IPS DF 6.9 (cell line): Measurements from ENCODE around the gene SPATA16.

Experiments
- DNase-seq: peaks from one replicate; pipeline ENCODE4 v3.0.0-alpha.2; 2013; ENCODE audit warnings: low read depth, low spot score
- H3K27ac ChIP-seq: one replicate; pipeline ENCODE4 v1.5.1; 2013; ENCODE audit warnings: low read length, control low read depth
- H3K27me3 ChIP-seq: 2 replicates; pipeline ENCODE4 v1.6.1; 2013; ENCODE audit warnings: mild to moderate bottlenecking, low read length; ENCODE audit not compliant: control insufficient read depth, insufficient read depth
- H3K36me3 ChIP-seq: 2 replicates; pipeline ENCODE4 v1.6.1; 2013; ENCODE audit warnings: low read length; ENCODE audit not compliant: control insufficient read depth, insufficient read depth
- H3K4me1 ChIP-seq: 2 replicates; pipeline ENCODE4 v1.6.1; 2013; ENCODE audit warnings: low read length; ENCODE audit not compliant: control insufficient read depth, insufficient read depth
- H3K4me3 ChIP-seq: 2 replicates; pipeline ENCODE4 v1.5.1; 2013; ENCODE audit warnings: mild to moderate bottlenecking, low read length
- H3K9me3 ChIP-seq: 2 replicates; pipeline ENCODE4 v1.6.1; 2013; ENCODE audit warnings: low read length, inconsistent platforms; ENCODE audit not compliant: control insufficient read depth, insufficient read depth
- WGBS: extraction: QIAGEN DNeasy Blood & Tissue Kit; methylation state at CpG from one replicate; pipeline ENCODE4 v1.1.7; 2013; ENCODE audit warnings: mixed read lengths, missing lambda C conversion rate; ENCODE audit not compliant: insufficient read length, insufficient coverage; 5-methylcytosine and 5-hydroxymethylcytosine counted together

The SPATA16 gene

DNA sequence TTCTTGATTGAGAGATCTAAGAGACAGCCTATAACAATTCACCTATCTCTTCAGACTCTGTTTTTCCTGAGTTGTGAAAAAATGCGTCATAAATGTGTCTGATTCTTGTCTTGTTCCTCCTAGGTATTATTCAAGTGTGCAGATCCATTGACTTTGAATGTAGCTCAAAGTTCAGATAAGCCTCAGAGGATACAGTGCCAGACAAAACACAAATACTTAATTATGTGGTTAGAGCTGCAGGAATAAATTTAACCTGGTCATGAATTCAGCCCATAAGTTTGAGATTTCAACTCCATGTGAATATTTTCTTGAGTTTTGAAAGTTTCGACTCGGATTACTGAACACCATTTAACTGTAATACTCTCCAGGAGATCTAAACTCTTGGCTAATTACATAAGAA lies 216.5 kb downstream of the SPATA16 start:
- no peaks in the 10 kb centered on the region for H3K27me3 ChIP-seq
- no CpG with 5 or more reads among the region's 3 CpGs for WGBS
- H3K36me3 ChIP-seq, result no peaks in the 10 kb centered on the region
- no peaks in the 10 kb centered on the region for H3K4me1 ChIP-seq
- no peak overlapping the region for H3K27ac ChIP-seq
- no peaks in the 10 kb centered on the region for H3K9me3 ChIP-seq
- H3K4me3 ChIP-seq, result no peak overlapping the region
- DNase-seq, result no peak

GRCh38 chr3:172919297-172919683 lies 221.7 kb downstream of the SPATA16 start:
- H3K27me3 ChIP-seq, result no peaks in the 10 kb centered on the region
- H3K4me3 ChIP-seq, result no peak overlapping the region
- no CpG with 5 or more reads among the region's 2 CpGs for WGBS

DNA sequence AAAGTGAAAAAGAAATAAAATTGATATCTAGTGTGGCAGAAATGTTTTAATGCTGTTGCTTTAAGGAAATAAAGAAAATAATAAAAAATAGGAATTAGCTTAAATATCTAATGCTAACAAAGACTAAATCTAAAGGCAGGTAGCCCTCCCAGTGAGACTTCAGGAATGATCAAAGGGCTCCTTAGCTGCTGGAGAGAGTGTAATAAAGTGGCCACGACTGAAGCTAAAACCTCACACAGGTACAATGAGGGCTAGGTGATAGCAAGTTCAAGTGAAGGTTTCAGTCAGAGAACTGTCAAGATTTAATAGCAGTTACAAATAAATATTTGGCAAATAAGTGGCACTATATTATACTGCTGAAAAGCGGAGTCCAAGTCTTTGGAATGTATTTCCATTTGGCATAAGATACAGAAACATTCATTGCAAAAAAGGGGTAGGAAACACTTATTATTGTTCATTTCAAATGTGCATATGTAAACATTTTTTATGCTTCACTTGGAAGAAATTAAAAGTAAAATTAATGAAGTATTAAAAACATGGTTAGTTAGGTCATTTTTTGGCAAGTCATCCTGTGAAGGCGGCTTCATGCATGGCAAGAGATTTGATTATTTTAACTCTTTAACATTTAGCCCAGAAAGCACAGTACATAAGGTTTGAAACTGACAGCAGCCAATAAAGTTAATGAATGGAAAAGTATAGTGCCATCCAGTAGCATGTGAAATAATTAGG lies 222.3 kb downstream of the SPATA16 start:
- no peaks in the 10 kb centered on the region for H3K4me1 ChIP-seq
- H3K27ac ChIP-seq, result no peak overlapping the region
- no peak overlapping the region for H3K4me3 ChIP-seq
- no peak for DNase-seq
- no peaks in the 10 kb centered on the region for H3K27me3 ChIP-seq
- H3K9me3 ChIP-seq, result no peaks in the 10 kb centered on the region
- no peaks in the 10 kb centered on the region for H3K36me3 ChIP-seq
- no CpG with 5 or more reads among the region's 3 CpGs for WGBS

More at GRCh38 chr3:172919297-172919683, 221.7 kb downstream of the SPATA16 start:
- H3K9me3 ChIP-seq, result no peaks in the 10 kb centered on the region
- DNase-seq, result no peak
- no peaks in the 10 kb centered on the region for H3K4me1 ChIP-seq
- H3K27ac ChIP-seq, result no peak overlapping the region
- no peaks in the 10 kb centered on the region for H3K36me3 ChIP-seq

DNA sequence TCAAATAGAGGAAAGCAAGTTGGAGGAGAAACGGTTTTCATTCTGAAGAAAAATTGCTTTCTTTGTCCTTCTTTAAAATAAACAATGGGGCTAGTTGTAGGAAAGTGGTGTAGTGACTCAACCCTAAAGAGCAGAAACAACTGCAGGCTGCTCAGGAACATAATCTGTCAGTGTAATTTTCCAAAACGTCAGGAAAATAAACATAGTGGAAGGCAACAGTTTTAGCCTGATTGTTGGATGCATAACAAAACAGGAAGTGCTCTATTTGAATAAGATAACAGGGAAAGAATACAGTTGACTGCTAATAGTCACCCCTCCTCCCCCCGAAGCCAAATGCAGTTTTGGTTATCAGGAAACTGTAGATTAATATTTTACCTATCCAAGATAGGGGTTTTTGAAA lies 222.9 kb downstream of the SPATA16 start:
- no peak overlapping the region for H3K4me3 ChIP-seq
- no peaks in the 10 kb centered on the region for H3K36me3 ChIP-seq
- no CpG with 5 or more reads among the region's 3 CpGs for WGBS
- no peak overlapping the region for H3K27ac ChIP-seq
- H3K27me3 ChIP-seq, result no peaks in the 10 kb centered on the region
- no peaks in the 10 kb centered on the region for H3K4me1 ChIP-seq
- no peak for DNase-seq
- H3K9me3 ChIP-seq, result no peaks in the 10 kb centered on the region

DNA sequence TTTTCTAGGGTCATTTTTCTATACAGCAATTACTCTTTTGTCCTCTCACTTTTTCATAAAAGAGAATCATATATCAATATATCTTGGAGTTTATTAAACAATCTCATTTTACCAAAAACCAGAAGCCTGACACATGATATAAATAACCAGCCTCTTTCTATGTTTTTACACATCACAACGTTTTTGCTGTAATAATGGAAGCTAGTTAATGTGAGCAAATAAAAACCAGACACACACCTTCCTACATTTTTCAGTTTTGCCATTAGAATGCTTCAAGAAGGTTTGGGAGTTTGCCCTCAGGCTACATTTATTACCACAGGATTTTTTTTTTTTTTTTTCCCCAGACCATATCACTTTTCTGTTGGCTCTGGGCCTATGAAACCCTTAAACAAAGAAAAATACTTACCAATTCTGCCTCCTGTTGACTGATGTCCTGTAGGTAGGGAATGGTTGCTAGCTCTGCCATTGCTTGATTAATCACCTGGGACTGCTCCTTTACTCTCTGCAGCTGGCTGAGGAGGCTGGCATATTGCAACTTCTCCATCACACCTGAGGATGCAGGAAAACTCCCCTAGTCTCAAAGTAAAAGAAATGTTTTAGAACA lies 225.0 kb downstream of the SPATA16 start:
- WGBS, result no CpG with 5 or more reads among the region's 1 CpG
- H3K27me3 ChIP-seq, result no peaks in the 10 kb centered on the region
- no peaks in the 10 kb centered on the region for H3K9me3 ChIP-seq
- no peak overlapping the region for H3K27ac ChIP-seq
- no peaks in the 10 kb centered on the region for H3K4me1 ChIP-seq
- no peak for DNase-seq
- no peaks in the 10 kb centered on the region for H3K36me3 ChIP-seq
- H3K4me3 ChIP-seq, result no peak overlapping the region

DNA sequence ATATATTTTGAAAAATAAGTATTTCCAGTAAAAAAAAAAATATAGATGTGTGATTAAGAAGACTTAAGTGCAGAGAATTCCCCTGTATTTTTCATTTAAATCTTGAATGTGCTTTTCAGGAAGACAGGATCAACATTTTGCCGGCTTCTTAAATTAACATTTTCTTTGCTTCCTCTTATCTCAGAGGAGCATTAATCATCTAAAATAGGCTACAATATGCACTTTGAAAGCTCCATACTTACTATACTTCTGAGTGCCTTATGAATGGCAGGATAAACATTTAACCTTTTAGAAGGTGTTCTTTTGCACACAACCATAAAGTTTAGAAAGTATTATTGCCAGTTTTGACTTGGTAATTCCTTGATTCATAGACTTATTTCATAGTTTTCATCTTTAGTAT lies 226.2 kb downstream of the SPATA16 start:
- Histone ChIP-seq H3K9me3 (no peaks in the 10 kb centered on the region), H3K36me3 (no peaks in the 10 kb centered on the region)
- no CpG with 5 or more reads among the region's 1 CpG for WGBS

DNA sequence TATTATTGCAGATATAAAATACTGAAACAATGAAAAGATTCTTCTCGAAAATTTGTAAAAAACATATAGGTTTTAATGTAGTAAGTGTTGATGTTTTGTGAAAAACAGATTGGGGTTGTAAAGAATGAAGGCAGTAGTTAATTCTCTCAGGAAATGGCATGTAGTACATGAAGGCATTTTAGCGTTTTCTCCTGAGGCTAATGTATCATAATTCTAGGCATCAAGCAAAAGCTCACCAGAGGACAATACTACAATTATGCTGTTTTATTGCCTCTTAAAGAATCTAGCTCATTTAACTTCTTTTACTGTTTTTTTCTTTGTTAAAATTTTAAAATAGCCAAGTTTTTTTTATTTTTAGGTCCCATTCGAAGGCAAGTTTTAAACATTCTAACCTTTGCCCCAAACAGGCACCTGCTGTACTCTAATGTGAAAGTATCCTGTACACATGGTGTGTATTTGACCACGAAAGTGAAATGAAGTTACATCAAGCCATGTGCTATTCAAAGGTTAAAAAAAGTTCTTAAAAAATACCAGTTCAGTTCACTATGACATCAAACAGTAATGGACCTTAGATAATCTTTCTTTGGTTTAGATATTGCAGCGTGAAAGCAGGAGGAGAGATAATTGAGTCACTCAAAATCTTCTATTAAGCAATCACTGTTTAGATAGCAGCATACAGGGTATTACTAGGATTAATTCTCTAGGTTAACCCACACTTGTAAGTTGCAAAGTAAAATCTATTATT lies 227.0 kb downstream of the SPATA16 start:
- DNase-seq, result no peak

More for the DNA sequence above, 226.2 kb downstream of the SPATA16 start:
- H3K4me3 ChIP-seq, result no peak overlapping the region
- H3K27me3 ChIP-seq, result no peaks in the 10 kb centered on the region
- DNase-seq, result no peak
- no peaks in the 10 kb centered on the region for H3K4me1 ChIP-seq
- no peak overlapping the region for H3K27ac ChIP-seq

GRCh38 chr3:172911142-172911541 lies 229.9 kb downstream of the SPATA16 start:
- Histone ChIP-seq H3K27ac (no peak overlapping the region), H3K36me3 (no peaks in the 10 kb centered on the region), H3K9me3 (no peaks in the 10 kb centered on the region), H3K27me3 (no peaks in the 10 kb centered on the region), H3K4me1 (no peaks in the 10 kb centered on the region), H3K4me3 (no peak overlapping the region)
- DNase-seq, result no peak
- no CpG with 5 or more reads among the region's 3 CpGs for WGBS

More for the DNA sequence above, 227.0 kb downstream of the SPATA16 start:
- 100% methylated on average over 1 of the region's 5 CpGs for WGBS
- Histone ChIP-seq H3K9me3 (no peaks in the 10 kb centered on the region), H3K4me1 (no peaks in the 10 kb centered on the region), H3K27me3 (no peaks in the 10 kb centered on the region), H3K27ac (no peak overlapping the region), H3K36me3 (no peaks in the 10 kb centered on the region), H3K4me3 (no peak overlapping the region)

DNA sequence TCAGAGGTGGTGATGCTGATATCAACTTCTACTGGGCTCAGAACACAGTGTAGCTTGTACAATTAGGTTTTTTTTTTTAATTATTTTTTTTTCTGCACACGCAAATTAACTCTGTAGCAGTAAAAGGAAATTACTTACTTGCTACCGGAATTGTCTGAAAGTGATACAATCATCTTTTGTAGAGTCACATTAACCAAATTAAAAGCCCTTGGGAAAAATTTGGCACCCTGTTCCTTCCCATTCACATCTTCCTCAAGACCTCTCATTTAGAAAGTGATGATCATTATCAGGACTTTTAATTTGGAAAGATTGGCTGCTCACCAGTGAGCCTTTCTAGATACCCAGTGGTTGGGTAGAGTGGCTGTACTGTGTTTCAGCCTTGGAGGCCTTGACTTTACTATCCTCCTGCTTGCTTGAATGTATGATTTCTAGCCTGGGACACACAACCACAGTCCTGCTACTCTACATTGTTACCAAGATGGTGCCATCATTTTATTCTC lies 232.2 kb downstream of the SPATA16 start:
- no peaks in the 10 kb centered on the region for H3K36me3 ChIP-seq
- H3K27me3 ChIP-seq, result no peaks in the 10 kb centered on the region
- WGBS, result no CpG with 5 or more reads among the region's 2 CpGs
- 0 out of 2 replicates have a peak, but pooled peaks cover 1% of the 10 kb centered on the region for H3K4me1 ChIP-seq
- DNase-seq, result no peak
- H3K27ac ChIP-seq, result no peak overlapping the region
- H3K9me3 ChIP-seq, result no peaks in the 10 kb centered on the region
- H3K4me3 ChIP-seq, result no peak overlapping the region

- Histone ChIP-seq H3K4me3 (no peak overlapping the region), H3K9me3 (no peaks in the 10 kb centered on the region), H3K4me1 (0 out of 2 replicates have a peak, but pooled peaks cover 1% of the 10 kb centered on the region), H3K36me3 (no peaks in the 10 kb centered on the region), H3K27ac (no peak overlapping the region), H3K27me3 (no peaks in the 10 kb centered on the region)
- WGBS, result no CpG with 5 or more reads among the region's 1 CpG
- DNase-seq, result no peak
These were observed 235.6 kb downstream of the SPATA16 start for GRCh38 chr3:172905451-172905850.
